ENCODE results near the gene MS4A3.

GRCh38 chr11:60119710-60120109 is 63.2 kb downstream of the MS4A3 start:
- TF ChIP-seq POLR2A (IDR thresholded peaks at IDR 0.05) (no peak), CTCF (IDR thresholded peaks at IDR 0.05) (no peak)

Measured in vagina (tissue), 2 donors.